ENCODE measurements around the gene MINDY1.

The MINDY1 gene

DNA sequence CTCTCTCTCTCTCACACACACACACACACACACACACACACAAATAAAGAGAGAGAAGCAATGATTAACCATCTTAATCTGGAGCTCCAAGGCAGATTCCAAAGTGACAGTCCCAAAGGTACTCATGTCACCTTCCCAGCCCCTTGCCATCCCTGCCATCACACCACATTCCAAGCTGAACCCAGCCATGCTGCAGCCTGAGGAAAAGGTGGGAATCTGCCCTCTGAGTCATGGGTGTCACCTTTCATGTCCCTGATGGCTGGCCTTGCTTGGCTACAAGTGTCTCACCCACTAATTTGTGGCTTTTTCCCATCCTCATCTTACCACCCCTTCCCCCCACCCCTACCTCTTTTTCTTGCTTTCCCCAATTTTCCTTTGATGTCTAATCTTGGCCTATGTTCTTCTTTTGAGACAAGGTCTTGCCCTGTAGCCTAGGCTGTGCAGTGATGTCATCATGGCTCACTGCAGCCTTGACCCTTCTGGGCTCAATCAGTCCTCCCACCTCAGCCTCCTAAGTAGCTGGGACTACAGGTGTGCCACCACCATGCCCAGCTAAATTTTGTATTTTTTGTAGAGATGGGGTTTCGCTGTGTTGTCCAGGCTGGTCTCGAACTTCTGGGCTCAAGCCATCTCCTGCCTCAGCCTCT lies 21.4 kb downstream of the MINDY1 start:
- no peak for DNase-seq (ENCODE audit: low read depth in 2 of 2)

DNA sequence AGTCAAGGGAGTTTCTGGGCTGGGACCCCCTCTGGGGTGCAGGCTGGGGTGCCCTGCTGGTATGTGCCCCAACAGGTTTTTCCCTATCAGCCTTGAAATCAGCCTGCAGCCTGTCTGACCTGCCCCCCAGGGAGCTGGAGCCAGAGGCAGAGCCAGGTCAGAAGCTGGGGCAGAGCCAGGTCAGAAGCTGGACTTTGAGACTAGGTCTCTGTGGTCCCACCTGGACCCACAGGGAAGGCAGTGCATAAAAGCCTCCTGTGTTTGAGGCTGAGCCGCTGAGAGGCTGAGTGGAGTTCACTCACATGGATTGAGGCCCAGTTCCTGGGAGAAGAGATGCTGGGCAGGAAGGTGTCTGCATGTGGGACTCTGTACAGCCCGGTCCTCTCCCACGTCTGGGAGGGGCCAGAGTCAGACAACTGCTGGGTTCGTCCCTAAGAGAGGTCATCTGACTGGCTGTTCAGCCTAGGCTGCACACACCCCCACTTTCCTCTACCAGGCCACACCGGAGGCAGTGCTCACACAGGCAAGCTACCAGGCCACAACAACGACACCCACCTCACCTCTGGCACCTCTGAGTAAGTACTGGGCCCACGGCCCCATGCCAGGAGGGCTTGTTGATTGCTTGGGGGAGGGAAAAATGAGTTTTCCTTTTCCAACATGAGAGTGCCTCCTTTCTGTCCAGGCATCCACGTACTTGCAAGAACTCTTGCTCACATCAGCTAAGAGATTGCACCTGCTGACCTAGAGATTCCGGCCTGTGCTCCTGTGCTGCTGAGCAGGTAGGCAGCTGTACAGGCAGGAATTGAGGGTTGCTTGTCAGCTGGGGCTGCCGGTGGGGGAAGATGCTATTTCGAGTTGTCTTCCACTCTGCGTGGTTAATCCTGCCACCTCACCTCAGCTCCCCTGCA lies 24.6 kb downstream of the MINDY1 start, which contains the start of gene ANXA9:
TSS of gene ANXA9 (plus strand) at position 488 of the 908 bp plus-strand sequence. CDS start 814 bp downstream, outside the sequence.
- DNase-seq (ENCODE audit: low read depth in 2 of 2), result no peak

DNA sequence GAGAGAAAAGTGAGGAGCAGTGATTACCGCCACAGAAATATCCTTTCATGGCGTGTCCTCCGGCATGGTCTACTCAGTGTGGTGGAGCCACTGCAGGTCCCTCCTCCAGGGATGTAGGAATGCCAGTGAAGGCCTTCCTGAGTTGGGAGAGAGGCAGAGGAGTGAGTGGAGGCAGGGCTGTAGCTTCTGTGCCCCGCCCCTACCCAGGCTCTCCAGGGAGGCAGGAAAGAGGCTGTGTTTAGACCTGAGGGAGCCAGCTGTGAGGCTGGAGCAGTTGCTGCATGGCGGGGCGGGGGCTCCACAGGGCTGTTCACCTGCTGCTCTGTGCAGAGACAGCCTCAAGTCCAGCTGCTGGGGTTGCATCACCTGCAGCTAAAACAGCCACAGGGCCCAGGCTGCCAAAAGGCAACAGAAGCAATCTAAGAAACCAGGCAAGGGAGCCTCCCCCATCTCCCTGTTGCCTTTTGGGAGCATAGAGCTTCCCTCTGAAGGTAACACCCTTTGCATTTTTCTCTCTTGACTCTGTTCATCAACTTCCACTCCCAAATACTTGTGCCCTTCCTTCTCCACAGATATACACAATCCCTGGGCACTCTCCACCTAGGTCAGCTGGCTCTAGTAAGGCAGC lies 25.4 kb downstream of the MINDY1 start:
- DNase-seq (ENCODE audit: low read depth in 2 of 2), result no peak

DNA sequence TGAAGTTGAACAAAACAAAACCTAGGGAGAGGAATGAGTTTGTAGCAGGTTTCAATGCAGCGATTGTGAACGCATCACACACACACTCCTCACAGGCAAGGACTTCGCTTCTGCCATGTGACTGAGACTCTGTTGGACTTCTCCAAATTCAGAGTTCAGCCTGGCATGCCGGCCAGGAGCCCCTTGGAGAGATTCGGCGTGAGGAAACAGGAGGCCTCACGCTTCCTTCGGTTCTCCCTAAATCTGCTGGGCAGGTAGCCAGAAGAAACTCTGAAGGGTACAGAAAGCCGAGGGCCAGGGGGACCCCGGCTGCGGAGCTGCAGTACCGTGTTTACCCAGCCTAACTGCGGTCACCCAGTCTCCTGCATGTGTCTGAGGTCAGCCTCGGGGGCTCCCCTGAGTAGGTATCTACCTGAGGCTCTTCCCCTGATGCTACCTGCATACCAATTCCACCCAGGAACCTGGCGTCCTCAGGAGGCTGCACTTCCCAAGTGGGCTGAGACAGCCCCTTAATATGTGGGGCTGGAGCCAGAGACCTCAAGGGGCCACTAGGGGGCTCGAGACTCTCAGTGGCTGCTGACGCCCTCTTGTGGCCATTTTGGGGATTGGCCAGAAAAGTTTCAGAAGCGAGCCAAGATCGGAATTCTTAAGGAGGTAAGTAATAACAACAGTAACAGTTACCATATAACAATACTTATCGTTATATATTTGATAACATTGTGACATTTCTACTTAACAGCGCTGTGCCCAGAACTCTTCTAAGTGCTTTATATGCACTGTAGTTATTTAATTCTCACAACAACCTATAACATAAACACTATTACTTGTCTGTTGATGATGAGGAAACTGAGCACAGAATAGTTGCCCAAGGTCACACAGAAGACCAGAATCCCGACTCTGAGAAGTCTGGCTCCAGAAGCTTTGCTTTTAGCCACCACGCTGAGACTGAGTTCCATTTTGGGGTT lies 27.3 kb downstream of the MINDY1 start:
- peak; percentile 69 to 79 for DNase-seq (ENCODE audit: low read depth in 2 of 2)

DNA sequence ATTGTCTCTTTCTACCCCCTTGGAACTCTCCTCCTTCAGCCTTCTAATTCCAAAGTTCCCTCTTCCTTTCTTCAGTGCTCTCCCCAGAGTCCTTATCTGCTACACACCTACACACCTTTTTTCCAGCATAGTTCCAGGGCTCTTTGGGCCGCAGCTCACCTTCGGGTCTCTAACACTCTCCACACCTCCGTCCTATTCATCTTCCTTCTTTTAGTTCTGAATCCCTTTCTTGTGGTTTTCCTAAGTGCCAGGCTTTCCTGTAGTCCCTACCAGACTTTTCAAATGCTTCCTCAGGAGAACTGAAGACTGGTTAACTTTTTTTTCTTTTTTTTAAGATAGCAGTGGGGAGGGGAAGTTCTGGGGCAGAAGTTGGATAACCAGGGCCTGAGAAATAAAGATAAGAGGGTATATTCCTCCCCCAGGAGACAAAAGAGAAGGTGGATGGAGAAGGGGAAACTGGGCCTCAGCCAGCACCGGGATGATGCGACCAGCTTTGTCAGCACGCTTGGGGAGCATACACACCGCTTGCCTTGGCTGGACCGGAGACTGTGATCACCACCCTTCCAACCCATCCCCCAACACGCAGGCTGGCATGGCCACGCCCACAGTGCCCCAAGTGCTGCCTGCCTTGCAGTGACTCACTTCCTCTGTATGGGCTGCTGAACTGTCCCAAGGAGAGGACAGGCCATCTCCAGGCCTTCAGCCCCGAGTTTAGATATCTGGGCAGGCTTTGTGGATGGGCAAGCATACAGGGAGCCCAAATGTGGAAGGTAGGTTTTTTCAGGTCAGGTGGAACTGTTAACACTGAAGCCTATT lies 29.6 kb downstream of the MINDY1 start:
- peak; percentile 52 to 65 for DNase-seq (ENCODE audit: low read depth in 2 of 2)

DNA sequence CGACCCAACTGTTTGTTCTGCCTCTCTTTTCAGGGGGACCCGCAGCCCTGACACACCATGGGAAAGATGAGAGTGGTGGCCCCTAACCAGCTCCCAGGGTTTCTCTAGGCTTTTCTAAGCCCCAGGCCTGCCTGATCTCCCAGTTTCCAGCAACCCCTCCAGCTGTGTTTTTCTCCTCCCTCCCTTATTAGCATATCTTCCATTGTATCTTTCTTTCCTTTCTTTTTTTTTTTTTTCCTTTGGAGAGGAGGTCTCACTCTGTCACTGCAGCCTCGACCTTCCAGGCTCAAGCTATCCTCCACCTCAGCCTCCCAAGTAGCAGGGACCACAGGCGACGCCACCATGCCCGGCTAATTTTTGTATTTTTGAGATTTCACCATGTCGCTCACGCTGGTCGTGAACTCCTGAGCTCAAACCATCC lies 30.3 kb downstream of the MINDY1 start:
- no peak for DNase-seq (ENCODE audit: low read depth in 2 of 2)

DNA sequence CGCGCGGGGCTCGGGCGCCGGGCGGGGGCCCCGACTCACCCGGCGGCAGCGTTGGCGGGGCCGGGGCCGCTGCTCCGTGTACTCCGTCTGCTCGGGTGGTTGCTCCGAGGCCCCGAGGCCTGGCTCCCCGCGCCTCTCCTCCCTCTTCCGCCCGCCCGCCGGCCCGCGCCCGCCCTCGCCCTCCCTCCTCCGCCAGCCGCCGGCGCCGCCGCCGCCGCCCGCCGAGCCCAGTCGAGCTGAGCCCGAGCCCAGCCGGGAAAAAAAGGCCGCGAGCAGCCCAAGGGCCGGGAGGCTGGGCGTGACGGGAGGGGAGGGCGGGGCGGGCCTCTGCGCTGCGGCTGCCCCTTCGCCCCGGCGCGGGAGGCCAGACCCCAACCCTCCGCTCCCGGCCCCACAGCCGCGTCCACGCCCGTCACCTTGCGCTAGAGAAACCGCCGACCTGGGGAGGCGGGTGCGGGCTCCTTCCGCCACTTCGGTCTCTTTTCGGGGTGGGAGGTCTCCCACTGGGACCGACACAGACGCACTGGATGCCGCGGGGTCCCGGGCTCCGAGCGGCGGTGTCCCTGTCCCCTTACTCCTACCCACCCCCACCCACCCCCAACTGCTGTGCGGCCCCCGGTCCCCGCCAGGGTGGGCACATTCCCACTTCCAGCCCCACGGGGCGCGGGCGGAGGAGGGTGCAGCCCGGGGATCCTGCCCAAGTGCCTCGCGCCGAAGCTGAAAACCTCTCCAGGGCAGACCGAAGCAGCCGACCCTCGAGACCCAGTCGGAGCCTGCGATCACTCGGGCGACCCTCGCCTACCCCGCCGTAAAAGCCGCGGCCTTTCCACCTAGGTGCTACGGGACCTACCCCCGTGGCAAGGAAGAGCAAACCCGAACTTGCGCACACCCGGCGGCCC lies 31.9 kb downstream of the MINDY1 start, which contains the start of gene CERS2:
TSS of gene CERS2 (minus strand) at position 256 of the 899 bp plus-strand sequence. CDS start 5,745 bp downstream, outside the sequence.
- peak; percentile 33 to 74 for DNase-seq (ENCODE audit: low read depth in 2 of 2)

DNA sequence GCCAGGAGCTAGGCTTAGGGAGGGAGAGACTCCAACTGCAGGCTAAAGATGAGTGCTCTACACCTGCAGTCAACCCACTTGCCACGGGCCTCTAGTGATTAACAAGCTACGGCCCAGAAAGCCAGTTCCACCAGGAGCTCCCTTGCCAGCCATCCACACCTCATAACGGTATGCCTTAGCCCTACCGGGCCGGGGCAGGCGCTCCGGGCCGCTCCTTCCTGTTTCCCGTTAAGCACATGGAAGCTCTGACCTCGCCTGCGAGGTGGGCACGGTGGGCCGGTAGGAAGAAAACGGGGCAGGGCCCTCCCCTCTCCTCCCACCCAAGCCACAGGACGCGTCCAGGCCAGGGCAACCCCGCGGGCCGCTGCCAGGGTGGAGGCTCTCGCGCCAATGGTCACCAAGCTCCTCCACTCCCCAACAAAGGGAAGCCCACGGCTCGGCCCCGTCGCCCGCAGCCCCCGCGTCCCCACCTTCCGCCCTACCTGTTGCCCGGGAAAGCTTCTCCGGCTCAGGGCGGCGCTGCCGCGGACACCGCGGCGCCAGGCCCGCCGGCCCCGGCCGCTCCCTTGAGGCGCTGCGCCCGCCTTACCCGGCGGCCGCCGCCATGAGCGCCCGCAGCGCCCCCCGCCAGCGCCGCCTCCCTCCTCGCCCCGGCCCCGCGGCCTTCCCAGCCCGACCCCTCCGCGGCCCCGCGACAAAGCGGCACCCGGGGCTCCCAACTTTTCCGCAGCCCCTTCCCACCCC lies 32.7 kb downstream of the MINDY1 start:
- peak in 1 of 2 donors; percentile 29 for DNase-seq (ENCODE audit: low read depth in 2 of 2)

DNA sequence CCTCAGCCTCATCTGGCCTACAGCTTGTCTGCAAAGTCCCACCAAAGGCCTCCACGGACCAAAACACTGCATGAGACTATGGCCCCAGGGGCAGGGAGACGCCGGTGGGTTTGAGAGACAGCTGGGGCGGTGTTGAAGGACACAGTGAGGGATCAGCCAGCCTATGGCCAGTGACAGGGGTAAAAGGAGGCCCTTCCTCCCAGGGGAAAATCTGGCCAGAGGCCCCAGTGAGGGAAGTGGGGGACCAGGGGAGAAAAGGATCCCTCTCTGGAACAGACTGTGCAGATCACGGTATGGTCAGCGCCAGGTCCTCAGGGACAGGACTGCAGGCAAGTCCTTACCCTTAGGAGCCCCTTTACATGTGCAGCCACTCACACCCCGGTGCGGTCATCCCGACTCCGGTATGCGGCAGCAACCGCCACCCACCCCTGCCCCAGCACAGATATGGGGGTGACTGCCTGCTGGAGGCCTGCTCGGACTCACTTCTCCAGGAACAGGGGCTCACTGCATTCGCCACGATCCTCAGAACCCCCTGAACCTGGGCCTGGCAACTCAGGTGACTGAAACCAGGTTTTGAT lies 33.4 kb downstream of the MINDY1 start:
- DNase-seq (ENCODE audit: low read depth in 2 of 2), result peak in 1 of 2 donors; percentile 24

DNA sequence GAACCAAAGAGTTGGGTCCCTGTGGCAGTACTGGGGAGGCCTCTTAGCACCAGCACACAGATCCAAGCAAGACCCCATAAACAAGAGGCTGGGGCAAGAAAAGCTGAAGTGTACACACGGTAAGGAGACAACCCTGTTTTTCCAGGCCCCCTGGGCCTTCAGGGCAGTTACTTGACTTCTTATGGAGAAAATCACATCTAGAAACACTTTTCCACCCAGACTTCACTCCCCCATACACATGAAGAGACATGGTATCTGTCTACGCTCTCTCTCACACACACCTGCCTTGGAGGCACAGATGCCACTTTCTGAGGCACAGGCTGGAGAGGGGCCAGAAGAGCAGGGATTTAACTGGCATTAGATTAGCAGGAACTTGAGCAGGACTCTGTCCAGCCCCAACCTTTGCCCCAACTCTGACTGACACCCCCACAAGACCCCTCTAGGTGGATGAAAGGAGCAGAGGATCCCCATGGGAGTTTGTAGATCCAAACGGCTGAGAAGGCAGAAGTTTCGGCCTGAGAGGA lies 34.2 kb downstream of the MINDY1 start:
- DNase-seq (ENCODE audit: low read depth in 2 of 2), result no peak

DNA sequence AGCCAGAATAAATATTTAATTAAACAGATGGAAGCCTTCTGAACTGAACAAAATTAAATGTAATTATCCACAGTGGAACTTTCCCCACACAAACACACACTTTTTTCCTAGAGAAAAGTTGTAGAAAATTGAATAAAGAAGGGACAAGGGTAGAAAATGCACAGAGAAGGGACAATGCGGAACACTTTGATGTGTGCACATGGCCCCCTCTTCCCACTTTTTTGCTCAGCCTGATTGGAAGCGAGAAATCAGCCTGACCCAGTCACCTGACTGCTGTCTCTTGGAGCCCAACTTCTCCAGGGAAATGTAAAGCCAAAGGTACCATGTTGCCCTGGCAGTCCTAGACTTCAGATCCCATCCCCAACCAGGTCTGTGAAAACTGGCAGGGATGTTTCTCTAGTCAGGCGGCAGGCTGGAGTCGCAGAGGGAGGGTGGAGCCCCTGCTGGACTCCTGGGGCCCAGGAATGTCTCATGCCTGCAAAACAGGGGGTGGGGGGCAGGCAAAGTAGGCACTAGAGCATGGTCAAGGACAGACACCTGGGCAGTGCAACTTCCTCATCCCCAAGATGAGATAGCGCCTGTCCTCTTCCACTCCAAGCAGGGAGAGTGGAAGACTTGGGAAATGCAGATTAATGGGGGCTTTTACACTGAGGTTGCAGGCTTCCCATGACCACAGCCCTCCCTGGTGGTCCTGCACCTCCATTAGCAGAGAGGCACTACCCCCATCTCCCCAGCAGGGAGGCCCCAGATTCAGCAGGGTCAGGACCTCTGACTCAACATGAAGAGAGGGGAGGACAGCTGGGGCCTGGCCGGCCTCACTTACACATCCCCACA lies 34.9 kb downstream of the MINDY1 start:
- no peak for DNase-seq (ENCODE audit: low read depth in 2 of 2)

DNA sequence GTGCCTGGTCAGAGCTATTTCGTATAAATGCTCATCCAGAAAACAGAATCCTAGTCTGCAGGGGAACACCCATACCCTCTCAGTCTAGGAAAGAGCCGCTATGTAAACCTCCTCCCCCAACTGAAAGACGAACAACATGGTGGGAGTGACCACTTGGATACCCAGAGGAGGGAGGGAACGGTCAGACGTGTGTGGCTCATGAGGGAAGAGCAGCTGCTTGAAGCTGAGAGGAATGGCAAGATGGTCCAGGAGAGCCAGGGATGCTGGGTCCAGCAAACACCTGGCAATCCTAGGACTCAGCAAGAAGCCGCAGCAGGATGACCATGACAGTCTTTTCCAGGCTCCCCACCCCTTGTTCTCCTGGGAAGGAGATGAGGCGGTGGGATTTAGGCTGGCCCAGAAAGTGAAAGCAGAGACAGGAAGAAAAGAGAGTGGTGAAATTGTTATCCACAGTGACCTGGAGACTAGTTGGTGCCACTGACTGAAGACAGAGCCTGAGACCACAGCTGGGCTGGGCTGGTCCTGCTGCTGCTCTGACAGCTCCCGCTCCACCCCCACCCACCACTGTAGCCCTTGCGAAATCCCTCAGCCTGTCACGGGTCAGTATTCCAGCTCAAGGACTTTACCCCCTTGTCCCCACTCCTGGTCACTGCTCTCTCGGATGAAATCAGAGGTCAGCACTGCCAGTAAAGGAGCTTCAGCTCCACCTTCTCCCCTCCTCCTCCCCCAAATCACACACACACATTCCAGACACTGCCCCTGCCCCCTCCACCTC lies 35.7 kb downstream of the MINDY1 start:
- no peak for DNase-seq (ENCODE audit: low read depth in 2 of 2)

DNA sequence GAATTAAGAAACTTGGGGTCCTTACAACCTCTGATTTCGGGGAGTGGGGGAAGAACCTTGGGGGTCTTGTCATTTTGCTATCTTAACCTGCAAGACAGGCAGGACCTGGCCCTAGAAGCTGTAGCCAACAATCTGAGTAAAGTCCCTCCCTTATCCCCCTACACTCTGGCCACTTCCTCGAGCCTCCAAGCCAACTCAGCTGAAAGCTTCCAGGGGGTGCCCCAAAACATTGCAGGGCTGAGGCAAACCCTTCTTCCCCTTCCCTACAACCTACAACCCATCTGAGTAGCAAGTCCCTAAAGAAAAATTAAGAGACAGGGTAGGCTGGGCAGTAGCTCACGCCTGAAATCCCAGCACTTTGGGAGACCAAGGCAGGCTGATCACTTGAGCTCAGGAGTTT lies 37.1 kb downstream of the MINDY1 start:
- DNase-seq (ENCODE audit: low read depth in 2 of 2), result no peak

DNA sequence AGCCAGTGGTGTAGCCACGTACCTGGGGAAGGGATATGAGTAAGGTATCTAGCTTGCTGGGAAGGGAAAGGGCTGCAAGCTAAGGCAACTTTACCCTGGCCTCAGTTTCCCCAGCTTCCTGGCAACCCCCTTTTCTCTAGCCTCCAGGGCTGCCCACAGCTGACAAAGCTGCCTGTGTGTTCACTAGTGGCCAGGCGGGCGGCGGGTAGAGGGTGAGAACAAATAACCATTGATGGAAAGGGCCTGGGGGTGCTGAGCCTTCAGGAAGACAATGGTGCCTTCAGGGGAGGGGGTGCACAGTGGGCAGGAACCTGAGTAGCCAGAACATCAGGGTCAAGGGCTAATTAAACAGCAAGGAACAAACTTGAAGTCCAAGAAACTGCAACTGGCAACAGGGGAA lies 38.2 kb downstream of the MINDY1 start:
- no peak for DNase-seq (ENCODE audit: low read depth in 2 of 2)

DNA sequence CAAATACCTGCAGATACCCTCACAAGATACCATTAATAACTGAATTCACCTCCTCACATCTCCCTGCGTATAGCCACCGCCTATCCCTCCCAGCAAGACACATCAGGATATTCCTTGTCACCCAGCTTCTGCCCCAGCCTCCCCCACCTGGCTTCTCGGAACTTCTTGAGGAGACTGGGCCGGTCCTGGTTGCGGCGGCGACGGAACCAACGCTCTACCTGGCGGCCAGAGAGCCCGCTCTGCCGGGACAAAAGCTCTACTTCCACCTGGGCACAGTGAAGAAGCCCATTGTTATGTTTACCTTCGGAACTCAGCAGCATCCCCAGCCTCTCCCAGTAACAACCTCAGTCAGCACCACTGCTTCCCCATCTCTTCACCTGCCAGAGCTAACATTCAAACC lies 38.8 kb downstream of the MINDY1 start:
- DNase-seq (ENCODE audit: low read depth in 2 of 2), result no peak

DNA sequence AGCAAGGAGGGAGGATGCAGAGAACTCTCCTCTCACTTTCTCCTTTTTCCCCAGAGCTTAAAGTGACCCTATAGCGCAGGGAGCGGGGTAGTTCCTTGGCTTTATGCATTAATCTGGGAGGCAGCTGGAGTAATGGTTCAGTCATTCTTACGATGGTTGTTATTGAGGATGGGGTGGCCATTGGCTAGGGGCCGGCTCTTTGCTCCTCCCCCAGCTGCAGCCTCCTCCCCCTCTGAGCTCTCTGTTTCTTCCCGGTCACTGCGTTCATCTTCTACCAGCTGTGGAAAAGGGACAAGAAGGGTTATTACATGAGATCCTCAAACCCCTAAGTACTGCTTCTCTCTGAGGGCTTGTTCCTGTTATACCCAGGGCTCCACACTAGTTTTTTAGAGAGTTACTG lies 40.7 kb downstream of the MINDY1 start:
- DNase-seq (ENCODE audit: low read depth in 2 of 2), result no peak
